ENCODE data around the gene GABRR3.

Gene GABRR3

GRCh38 chr3:97959872-97960271, 75.2 kb downstream of the GABRR3 start:
- H3K4me3 ChIP-seq (ENCODE audit: low read depth, low read length): no peak overlapping the region

DNA sequence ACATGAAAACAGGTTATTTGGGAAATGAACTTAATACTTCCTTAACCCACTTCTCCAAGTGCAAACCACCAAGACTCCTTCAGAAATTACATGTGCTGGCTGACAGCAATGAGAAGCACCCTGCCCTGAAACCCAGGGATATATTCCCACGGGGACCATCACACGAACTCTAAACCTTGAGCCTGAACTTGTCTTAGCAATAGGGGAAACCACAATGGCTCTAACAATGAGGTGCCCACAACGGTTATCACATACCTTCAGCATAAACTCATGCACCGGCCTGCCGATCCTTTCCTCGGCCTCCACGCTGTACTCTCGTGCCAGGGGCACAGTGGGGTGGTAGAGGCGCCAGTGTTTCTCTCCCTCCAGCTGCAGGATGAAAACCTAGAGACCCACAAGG, 76.3 kb downstream of the GABRR3 start:
- no peak overlapping the region for H3K4me3 ChIP-seq (ENCODE audit: low read depth, low read length)

GRCh38 chr3:97958396-97958795, 76.7 kb downstream of the GABRR3 start:
- no peak overlapping the region for H3K4me3 ChIP-seq (ENCODE audit: low read depth, low read length)

DNA sequence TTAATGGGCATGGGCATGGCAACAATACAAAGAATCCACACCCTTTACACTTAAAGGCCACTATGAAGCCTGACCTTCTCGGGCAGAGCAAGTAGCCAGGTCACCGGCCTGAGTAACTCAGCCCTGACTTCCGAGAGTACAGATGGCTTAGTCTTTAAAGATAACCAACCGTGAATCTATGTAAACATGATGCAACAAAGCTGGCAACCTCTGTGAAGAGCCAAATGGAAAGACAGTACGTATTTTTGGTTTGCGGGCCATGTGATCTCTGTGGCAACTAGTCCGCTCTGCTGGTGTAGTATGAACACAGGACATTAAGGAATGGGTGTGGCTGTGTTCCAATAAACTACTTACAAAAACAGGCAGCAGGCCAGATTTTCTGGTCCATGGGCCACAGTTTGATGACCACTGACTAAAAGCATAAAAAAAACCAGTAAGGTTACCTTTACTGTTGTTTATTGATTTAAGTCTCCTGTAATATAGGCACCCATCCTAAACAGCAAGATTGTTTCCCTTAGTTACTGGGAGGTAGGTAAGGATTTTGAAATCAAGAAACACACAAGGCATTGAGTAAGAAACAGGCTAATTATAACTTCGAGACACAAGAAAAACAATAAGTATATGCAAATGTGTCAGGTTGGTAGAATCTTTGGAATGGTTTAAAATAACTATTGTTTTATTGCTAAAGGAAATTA, 77.4 kb downstream of the GABRR3 start:
- H3K4me3 ChIP-seq (ENCODE audit: low read depth, low read length): no peak overlapping the region

GRCh38 chr3:97956051-97956450, 79.1 kb downstream of the GABRR3 start:
- H3K4me3 ChIP-seq (ENCODE audit: low read depth, low read length): no peak overlapping the region

GRCh38 chr3:97954228-97954827, 80.8 kb downstream of the GABRR3 start:
- no peak overlapping the region for H3K4me3 ChIP-seq (ENCODE audit: low read depth, low read length)

DNA sequence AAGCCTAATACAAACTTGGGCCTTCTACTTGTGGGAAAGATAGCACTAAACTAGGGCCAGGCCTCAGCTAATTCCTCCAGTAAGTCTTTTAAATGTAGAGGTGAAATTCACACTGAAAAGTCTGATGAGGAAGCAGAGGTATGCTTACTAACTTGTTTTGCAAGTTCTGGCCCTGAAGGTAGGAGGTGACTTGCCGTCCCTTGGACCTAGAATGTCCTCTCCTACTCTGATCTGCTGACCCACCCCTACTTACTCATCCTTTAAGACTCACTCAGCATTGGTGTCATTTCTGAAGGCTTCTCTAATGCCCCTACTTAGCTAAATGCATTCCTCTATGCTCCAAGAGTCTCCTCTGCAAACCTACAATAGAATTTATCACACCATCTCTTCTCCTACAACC, 82.2 kb downstream of the GABRR3 start:
- no peak overlapping the region for H3K4me3 ChIP-seq (ENCODE audit: low read depth, low read length)

- H3K4me3 ChIP-seq (ENCODE audit: low read depth, low read length): no peak overlapping the region
Observed at GRCh38 chr3:97952280-97952679, 82.8 kb downstream of the GABRR3 start.

GRCh38 chr3:97950360-97950759, 84.8 kb downstream of the GABRR3 start:
- H3K4me3 ChIP-seq (ENCODE audit: low read depth, low read length): no peak overlapping the region

GRCh38 chr3:97949743-97950142, 85.4 kb downstream of the GABRR3 start:
- no peak overlapping the region for H3K4me3 ChIP-seq (ENCODE audit: low read depth, low read length)

- no peak overlapping the region for H3K4me3 ChIP-seq (ENCODE audit: low read depth, low read length)
Observed at GRCh38 chr3:97949110-97949485, 86.0 kb downstream of the GABRR3 start.

DNA sequence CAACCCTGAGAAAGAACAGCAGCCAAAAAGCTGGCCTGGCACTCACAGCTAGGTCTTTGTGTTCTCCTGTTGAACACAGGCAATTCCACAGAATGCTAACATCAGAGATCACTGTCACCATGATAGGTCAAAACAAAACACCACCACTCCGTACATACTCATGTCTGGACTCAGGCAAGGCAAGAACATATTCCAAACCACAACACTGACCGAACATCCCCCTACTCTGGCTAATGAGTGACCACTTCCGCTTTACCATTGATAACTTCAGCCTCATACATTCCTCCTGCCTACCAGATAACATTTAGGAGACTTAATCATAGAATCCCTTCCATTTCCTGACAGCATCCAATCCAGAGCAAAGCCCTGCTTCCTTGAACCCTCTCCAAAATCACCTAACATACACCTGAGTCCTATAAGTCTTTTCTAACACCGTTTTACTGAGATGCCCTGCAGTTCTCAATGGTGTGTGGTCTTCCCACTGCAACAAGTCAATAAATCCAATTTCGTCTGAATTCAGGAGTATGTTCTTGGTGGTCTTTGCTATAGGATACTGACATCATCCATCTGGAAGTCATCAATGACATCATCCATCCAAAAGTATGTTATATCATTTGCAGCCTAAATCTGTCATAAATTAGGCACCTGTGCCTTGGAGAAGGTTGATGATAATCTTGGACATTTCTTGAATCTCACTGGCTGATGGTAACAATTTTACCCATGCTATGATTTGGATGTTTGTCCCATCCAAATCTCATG, 86.6 kb downstream of the GABRR3 start:
- no peak overlapping the region for H3K4me3 ChIP-seq (ENCODE audit: low read depth, low read length)

DNA sequence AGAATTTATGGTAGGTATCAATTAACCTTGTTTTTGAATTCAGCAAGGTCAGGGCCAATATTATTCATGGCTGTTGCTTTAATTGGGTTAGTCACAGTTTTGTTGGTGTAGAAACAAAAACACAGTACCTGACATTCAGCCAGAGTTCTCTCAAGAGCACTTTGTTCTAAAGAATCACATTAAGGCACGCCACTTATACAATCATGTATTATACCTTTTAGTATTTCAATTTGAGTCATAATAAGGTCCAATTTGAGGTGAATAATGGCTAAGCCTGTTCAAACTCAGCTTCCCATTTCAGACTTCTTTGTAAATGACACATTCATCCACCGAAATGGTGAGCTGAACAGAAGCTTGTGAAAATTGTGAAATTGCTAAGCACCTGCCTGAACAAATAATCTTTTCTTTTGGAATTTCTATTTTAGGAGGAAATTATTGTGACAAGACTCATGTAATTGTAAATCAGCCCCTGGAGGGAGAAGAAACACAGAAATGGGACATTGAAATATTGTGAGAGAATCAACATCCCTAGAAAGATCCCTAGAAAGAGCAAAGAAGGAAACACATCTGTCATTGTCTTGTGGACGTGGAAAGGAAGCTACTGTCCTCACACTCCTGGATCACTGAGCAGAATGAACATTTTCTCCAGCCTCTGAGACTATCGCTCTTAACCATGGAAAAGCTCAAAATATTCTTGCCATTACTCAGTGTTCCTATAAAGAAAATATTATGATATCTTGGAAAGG, 92.1 kb downstream of the GABRR3 start:
- H3K4me3 ChIP-seq (ENCODE audit: low read depth, low read length): no peak overlapping the region

- no peak overlapping the region for H3K4me3 ChIP-seq (ENCODE audit: low read depth, low read length)
Observed at GRCh38 chr3:97940034-97940433, 95.1 kb downstream of the GABRR3 start.

DNA sequence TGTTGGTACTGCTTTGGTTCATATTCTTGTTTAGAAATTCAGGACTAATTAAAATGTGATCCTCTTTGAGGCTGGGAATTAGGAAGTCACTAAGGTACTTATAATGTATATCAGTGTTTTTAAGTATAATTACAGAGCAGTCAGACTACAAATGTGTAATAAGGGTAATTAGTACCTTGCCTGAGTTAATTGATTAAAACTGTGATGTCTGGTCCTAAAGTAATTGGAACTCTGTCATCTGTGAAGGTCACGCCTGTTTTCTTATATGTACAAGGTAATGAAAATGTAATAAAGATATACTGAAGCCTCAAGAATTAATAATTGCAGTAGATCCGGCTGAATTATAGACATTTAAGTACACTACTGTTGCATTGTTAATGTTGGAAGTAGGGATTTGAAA, 95.7 kb downstream of the GABRR3 start:
- H3K4me3 ChIP-seq (ENCODE audit: low read depth, low read length): no peak overlapping the region

- no peak overlapping the region for H3K4me3 ChIP-seq (ENCODE audit: low read depth, low read length)
Observed at GRCh38 chr3:97938444-97938843, 96.7 kb downstream of the GABRR3 start.

GRCh38 chr3:97937205-97937604, 97.9 kb downstream of the GABRR3 start:
- H3K4me3 ChIP-seq (ENCODE audit: low read depth, low read length): no peak overlapping the region

GRCh38 chr3:97935842-97936241, 99.3 kb downstream of the GABRR3 start:
- no peak overlapping the region for H3K4me3 ChIP-seq (ENCODE audit: low read depth, low read length)

All from iPS-11a (cell line).